ENCODE measurements around the gene GPR27.

Gene GPR27

DNA sequence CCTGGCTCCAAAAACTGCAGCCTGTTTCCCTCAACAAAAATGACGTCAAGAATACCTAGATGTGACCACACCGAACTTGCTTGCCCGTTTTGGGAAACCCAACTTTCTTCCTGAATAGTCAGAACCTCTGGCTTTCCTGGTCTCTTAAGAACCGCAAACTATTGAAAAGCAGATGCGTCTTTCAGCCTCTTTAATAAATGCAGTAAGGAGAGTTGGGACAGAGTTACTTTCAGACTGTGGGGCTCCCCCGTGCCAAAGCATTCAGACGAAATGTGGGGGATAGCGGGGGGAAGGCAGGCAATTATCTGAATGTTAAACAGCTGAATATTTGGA is 32.5 kb downstream of the GPR27 start:
- DNase-seq (ENCODE audit: low spot score) = no peak

- no peak for DNase-seq (ENCODE audit: low spot score)
Measured at GRCh38 chr3:71786551-71786950, 32.9 kb downstream of the GPR27 start.

- DNase-seq (ENCODE audit: low spot score) = no peak
Measured at GRCh38 chr3:71787851-71788405, 34.3 kb downstream of the GPR27 start.

DNA sequence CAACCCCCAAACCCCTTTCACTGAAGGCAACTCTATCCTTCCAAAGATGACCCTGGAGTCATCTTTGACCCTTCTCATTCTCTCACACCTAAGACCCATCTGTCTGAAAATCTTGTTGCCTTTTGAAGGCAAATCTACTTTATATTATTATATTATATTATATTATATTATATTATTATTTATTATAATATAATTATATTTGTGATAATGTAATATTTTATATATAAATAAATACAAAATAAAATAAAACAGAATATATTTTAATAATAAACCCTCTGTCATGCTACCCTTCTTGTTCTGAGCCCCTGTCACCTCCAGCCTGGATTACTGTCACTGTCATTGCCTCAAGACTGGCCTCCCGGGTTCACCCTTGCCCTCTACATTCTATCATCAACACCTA is 36.3 kb downstream of the GPR27 start:
- no peak for DNase-seq (ENCODE audit: low spot score)

GRCh38 chr3:71791634-71792033 is 38.0 kb downstream of the GPR27 start:
- DNase-seq (ENCODE audit: low spot score) = no peak

- DNase-seq (ENCODE audit: low spot score) = no peak
Measured at GRCh38 chr3:71796290-71796689, 42.6 kb downstream of the GPR27 start.

DNA sequence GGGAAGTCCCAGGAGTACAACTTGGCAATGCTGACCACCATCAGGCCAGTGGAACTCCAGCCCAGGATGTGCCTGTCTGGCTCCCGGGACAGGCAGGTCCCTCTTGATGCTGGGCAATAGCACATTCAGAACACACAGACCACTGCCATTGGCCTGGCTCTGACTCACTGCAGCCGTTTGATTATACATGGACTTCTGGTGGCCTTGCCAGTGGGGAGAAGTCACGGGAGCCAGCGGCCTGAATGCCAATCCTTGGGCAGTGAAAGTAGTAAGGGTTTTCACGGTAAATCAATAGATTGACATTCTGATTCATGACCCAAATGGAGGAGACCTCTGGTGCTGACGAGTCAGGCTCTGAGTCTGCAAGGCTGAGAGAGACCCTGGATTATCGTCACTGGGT is 43.8 kb downstream of the GPR27 start:
- DNase-seq (ENCODE audit: low spot score) = no peak

GRCh38 chr3:71800023-71800422 is 46.4 kb downstream of the GPR27 start:
- no peak for DNase-seq (ENCODE audit: low spot score)

DNA sequence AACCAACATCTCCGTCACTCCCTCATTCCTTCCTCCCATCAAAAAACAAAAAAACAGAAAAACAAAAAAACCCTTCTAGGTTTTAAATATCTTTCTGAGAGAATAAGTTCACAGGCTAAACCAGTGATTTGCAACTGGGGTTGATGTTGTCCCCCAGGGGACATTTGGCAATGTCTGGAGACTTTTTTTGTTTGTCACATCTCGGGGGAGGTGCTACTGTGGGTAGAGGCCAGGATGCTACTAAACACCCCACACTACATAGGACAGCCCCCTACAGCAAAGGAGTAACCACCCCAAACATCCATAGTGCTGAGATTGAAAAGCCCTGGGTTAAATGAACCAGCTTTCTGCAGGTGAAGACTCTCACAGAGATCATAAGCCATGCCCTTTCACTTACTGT is 48.3 kb downstream of the GPR27 start:
- DNase-seq (ENCODE audit: low spot score) = no peak

DNA sequence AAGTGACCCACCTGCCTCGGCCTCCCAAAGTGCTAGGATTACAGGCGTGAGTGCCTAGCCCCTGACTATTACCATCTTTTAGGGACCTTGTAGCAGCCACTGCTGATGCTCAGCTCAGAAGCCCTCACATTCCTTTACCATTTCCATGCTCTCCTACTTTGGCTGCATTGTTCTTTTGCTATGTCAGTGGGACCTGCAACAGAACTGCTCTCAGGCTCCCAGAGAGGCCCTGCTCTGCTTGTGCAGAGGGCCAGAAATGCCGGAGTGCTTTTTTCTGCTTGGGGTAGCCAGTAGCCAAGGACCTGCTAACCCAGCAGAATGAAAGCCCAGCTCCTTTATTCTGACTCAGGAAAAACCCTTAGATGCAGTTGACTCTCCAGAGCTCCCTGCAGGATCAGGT is 49.6 kb downstream of the GPR27 start:
- no peak for DNase-seq (ENCODE audit: low spot score)

DNA sequence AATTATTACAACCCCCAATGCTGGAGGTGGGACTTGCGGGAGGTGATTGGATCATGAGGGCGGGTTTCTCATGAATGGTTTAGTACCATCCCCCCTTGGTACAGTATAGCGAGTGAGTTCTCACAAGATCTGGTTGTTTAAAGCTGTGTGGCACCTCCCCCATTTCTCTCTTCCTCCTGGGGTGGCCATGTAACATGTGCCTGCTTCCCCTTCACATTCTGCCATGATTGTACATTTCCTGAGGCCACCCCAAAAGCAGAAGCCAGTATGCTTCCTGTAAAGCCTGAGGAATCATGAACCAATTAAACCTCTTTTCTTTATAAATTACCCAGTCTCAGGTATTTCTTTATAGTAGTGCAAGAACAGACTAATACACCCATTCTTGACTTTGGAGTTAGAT is 51.5 kb downstream of the GPR27 start:
- DNase-seq (ENCODE audit: low spot score) = no peak

DNA sequence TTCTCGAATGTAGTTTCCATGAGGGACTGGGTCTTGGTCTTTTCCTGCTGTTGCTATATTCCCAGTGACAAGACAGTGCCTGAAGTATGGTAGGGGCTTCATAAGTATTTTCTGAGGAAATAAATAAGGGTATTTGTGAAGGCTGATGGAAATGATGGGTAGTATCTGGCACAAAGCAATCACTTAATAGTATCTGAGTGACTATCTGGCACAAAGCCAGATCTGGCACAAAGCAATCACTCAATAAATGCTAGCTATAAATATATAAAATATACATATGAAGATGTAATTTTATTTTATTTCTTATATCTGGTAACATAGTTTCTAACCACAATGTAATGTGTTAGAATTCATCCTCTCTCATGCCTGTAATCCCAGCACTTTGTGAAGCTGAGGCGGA is 52.0 kb downstream of the GPR27 start:
- no peak for DNase-seq (ENCODE audit: low spot score)
